ENCODE measurements around the gene SH3RF3. TPM values are rescaled to one million over a fixed set of nuclear protein-coding genes. Genes with fewer than 3 reads are reported as not detected.

The SH3RF3 gene
- total RNA-seq, 3 donors from 2014 or later: 3.2 to 5.6 (median 4.6) TPM

DNA sequence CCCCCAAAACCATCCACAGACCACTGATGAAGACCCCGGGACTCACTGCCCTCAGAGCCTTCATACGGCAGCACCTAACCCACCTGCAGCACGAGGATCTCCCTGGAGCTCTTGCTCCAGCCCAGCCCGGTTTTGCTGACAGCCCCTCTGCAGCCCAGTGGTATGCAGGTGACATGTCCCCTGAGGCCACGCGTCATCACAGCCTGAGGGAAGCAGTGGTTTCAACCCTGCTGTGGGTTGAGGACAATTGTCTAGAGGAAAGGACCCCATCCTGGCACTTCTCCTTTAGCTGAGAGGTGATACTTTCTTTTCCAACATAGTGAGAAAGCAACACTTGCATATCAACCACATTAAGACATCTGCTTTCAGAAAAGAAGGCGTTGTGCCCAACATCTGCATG lies 350.8 kb downstream of the SH3RF3 start:
- H3K4me3 ChIP-seq: no peak overlapping the region
- TF ChIP-seq, protein P1, sequence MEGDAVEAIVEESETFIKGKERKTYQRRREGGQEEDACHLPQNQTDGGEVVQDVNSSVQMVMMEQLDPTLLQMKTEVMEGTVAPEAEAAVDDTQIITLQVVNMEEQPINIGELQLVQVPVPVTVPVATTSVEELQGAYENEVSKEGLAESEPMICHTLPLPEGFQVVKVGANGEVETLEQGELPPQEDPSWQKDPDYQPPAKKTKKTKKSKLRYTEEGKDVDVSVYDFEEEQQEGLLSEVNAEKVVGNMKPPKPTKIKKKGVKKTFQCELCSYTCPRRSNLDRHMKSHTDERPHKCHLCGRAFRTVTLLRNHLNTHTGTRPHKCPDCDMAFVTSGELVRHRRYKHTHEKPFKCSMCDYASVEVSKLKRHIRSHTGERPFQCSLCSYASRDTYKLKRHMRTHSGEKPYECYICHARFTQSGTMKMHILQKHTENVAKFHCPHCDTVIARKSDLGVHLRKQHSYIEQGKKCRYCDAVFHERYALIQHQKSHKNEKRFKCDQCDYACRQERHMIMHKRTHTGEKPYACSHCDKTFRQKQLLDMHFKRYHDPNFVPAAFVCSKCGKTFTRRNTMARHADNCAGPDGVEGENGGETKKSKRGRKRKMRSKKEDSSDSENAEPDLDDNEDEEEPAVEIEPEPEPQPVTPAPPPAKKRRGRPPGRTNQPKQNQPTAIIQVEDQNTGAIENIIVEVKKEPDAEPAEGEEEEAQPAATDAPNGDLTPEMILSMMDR (IDR thresholded peaks at IDR 0.05): no peak
- TF ChIP-seq POLR2AphosphoS5 (IDR thresholded peaks at IDR 0.05) (no peak), POLR2A (IDR thresholded peaks at IDR 0.05) (no peak)
- no peaks in the 10 kb centered on the region for H3K36me3 ChIP-seq
- H3K4me1 ChIP-seq: peaks cover 0 to 10% of the 10 kb centered on the region in 2 donors
- no peak overlapping the region for H3K27ac ChIP-seq
- H3K9me3 ChIP-seq: no peaks in the 10 kb centered on the region
- intact Hi-C loops (cut with DNase I; ENCODE audit: low total_unique reads): no loop called here
- DNase-seq (ENCODE audit: low spot score in 2 of 2): no peak
- no peaks in the 10 kb centered on the region for H3K27me3 ChIP-seq

DNA sequence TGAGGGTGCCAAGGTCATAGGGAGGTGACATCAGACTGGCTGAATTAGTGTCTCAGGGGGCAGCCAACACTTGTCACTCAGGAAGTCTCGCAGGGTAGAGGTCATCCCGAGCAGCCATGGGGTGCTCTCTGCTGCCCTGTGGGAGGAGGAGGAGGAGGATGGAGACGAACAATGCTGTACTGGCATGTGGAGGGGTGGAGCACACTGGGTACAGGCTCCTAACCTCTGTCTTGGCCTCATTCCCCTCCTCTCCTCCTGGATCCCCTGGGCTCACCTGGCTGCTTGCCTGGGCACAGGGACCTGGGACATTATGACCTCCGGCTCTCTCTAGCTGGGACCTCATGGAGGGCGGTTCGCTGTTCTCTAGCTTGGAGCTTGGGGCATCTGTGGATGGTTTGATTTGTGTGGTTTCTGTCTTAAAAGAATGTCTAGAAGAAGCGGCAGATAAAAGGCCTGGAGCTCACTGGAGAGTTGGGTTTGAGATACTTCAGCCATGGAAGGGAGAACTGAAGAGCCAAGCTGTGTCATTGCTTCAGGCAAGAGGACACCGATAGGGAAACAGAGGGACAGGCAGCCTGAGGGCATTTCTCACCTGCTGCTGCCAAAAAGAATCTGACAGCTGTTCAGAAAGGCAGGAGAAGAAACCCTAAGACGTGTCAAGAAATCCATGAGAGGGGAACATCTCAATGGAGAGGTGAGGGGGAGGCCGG lies 351.6 kb downstream of the SH3RF3 start:
- DNase-seq (ENCODE audit: low spot score in 2 of 2): no peak
- Histone ChIP-seq H3K4me3 (no peak overlapping the region), H3K9me3 (no peaks in the 10 kb centered on the region), H3K27me3 (no peaks in the 10 kb centered on the region), H3K36me3 (no peaks in the 10 kb centered on the region), H3K4me1 (peaks cover 0 to 6% of the 10 kb centered on the region in 2 donors), H3K27ac (peak overlapping the region; percentile 14 to 36)
- TF ChIP-seq, protein P1 (IDR thresholded peaks at IDR 0.05): no peak
- TF ChIP-seq POLR2AphosphoS5 (IDR thresholded peaks at IDR 0.05) (no peak), POLR2A (IDR thresholded peaks at IDR 0.05) (no peak)
- intact Hi-C loops (cut with DNase I; ENCODE audit: low total_unique reads): no loop called here

DNA sequence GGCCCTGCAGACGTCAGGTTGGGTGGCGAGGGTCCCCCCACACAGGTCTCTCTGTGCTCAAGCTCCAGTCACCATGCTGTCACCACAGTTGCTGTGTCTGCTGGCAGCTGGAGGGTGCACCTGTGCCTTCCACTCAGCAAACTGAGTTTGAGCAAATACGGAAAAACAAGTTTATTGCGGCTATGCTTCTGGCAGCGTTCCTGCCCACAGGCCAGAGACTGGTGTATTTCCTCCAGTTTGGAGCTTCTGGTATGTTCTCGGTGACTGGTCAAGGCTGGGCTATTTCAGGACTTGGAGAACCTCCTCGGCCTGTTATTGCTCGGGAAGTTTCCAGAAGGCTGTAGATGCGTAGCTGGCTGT lies 352.2 kb downstream of the SH3RF3 start:
- Histone ChIP-seq H3K27ac (peak overlapping the region in 1 of 2 donors; percentile 36), H3K9me3 (no peaks in the 10 kb centered on the region), H3K36me3 (no peaks in the 10 kb centered on the region), H3K4me3 (no peak overlapping the region), H3K27me3 (no peaks in the 10 kb centered on the region), H3K4me1 (peaks cover 0 to under 1% of the 10 kb centered on the region in 2 donors)
- peak; percentile 29 to 71 for DNase-seq (ENCODE audit: low spot score in 2 of 2)
- TF ChIP-seq POLR2AphosphoS5 (IDR thresholded peaks at IDR 0.05) (no peak), POLR2A (IDR thresholded peaks at IDR 0.05) (no peak)
- TF ChIP-seq, protein P1 (IDR thresholded peaks at IDR 0.05): no peak
- intact Hi-C loops (cut with DNase I; ENCODE audit: low total_unique reads): no loop called here

DNA sequence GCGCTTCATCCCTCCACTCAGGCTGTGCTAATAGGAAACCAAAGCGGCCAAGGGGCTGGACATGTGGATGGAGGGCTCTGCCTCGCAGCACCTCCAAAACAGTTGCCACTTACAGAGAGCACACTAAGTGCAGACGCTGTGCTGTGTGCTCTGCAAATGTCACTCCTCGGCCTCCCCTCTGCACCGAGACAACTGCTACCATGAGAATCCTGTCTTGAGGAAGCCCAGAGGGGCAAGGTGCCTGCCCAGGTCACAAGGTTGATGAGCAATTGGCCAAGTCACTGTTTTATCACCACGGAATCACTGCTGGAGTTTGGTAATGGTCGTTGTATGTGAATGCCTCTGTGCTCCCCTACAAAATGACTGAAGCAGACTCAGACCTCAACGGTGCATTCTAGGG lies 352.6 kb downstream of the SH3RF3 start:
- Histone ChIP-seq H3K27me3 (no peaks in the 10 kb centered on the region), H3K4me1 (no peaks in the 10 kb centered on the region), H3K9me3 (no peaks in the 10 kb centered on the region), H3K36me3 (no peaks in the 10 kb centered on the region), H3K27ac (no peak overlapping the region), H3K4me3 (no peak overlapping the region)
- no peak for DNase-seq (ENCODE audit: low spot score in 2 of 2)
- intact Hi-C loops (cut with DNase I; ENCODE audit: low total_unique reads): no loop called here
- TF ChIP-seq, protein P1 (IDR thresholded peaks at IDR 0.05): no peak
- no peak for TF ChIP-seq POLR2AphosphoS5 (IDR thresholded peaks at IDR 0.05)
- no peak for TF ChIP-seq POLR2A (IDR thresholded peaks at IDR 0.05)

DNA sequence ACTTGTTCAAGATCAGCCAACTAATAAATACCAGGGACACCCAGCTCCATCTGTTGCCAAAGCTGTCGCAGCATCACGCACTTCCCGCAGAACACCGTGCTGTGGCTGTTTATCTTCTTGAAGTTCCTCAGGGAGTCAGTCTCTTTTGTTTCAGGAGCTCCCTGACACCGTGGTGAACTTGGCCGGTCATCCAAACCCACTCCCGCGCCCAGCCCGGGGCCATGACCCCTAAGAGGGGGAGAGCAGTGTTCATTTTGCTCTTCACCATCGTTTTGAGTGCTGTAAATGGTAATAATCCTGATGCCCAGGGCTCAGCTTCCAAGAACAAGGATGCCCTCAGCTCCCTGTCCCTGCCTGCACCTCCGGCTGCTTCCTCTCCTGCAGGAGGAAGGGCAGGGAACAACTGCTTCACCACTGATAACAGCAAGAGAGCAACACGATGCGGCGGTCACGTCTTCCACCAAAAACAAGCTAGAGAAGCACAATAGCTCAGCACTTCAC lies 353.4 kb downstream of the SH3RF3 start:
- Histone ChIP-seq H3K36me3 (no peaks in the 10 kb centered on the region), H3K4me1 (no peaks in the 10 kb centered on the region), H3K27ac (no peak overlapping the region), H3K4me3 (no peak overlapping the region), H3K9me3 (no peaks in the 10 kb centered on the region), H3K27me3 (no peaks in the 10 kb centered on the region)
- DNase-seq (ENCODE audit: low spot score in 2 of 2): no peak
- no peak for TF ChIP-seq POLR2AphosphoS5 (IDR thresholded peaks at IDR 0.05)
- TF ChIP-seq, protein P1 (IDR thresholded peaks at IDR 0.05): no peak
- TF ChIP-seq POLR2A (IDR thresholded peaks at IDR 0.05): no peak
- intact Hi-C loops (cut with DNase I; ENCODE audit: low total_unique reads): no loop called here

All from breast epithelium (tissue), 4 donors.